ENCODE data around the gene LRPAP1. TPM values are rescaled to one million over a fixed set of nuclear protein-coding genes. Genes with fewer than 3 reads are reported as not detected.

Gene LRPAP1
- total RNA-seq, 2 experiments from 2014 or later = 69.0 to 69.1 TPM

GRCh38 chr4:3505231-3505630 is 27.0 kb downstream of the LRPAP1 start:
- Mint-ChIP-seq H3K4me1 (peaks cover 16% of the 10 kb centered on the region), H3K36me3 (ENCODE audit: low read depth) (peaks cover 20% of the 10 kb centered on the region), H3K27me3 (no peaks in the 10 kb centered on the region), H3K4me3 (no peak overlapping the region), H3K9me3 (no peaks in the 10 kb centered on the region), H3K27ac (no peak overlapping the region)
- no peak for DNase-seq
- CTCF ChIA-PET = interaction anchor here (0.6 kb wide), 1 partner anchor 142 kb away, joined by 3 read pairs; no protein-coding TSS in a partner anchor
- POLR2A ChIA-PET = no interaction called here

GRCh38 chr4:3502941-3503936 is 29.0 kb downstream of the LRPAP1 start:
- peaks cover 9% of the 10 kb centered on the region for H3K4me1 Mint-ChIP-seq
- H3K36me3 Mint-ChIP-seq (ENCODE audit: low read depth) = peaks cover 8% of the 10 kb centered on the region
- CTCF ChIA-PET = interaction anchor here (1.0 to 1.8 kb wide), 3 partner anchors 10 to 17 kb away, joined by 3 to 4 read pairs (median 4); no protein-coding TSS in a partner anchor
- POLR2A ChIA-PET = no interaction called here
- H3K27ac Mint-ChIP-seq = no peak overlapping the region
- DNase-seq = no peak
- H3K27me3 Mint-ChIP-seq = no peaks in the 10 kb centered on the region
- no peak overlapping the region for H3K4me3 Mint-ChIP-seq
- no peaks in the 10 kb centered on the region for H3K9me3 Mint-ChIP-seq

DNA sequence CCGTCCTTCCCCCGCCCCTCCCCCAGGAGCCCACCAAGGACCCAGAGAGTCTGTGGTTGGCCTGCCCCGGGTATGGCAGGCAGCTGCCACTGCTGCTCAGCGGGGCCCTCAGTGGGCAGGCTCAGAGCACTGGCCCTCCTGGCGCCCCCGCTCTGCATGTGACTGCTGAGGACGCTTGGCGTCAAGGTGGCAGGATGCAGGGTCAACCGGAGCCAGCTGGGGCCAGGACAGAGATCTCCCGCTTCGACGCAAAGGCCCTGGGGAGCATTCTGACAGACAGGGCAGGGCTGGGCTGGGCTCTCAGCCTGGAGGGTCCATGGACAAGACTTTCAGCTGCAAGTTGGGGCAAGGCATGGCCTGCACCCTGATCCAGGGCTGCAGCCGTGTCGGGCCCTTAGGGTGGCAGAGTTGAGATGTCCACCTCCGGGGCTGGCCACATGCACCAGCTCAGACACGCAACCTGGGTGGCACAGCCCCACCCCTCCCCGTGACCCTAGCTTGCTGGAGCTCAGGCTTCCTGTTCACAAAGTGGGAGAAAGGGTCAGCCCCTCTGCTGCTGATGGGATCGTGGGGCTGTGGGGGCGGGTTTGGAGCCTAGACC is 30.3 kb downstream of the LRPAP1 start:
- Mint-ChIP-seq H3K4me1 (peaks cover 8% of the 10 kb centered on the region), H3K9me3 (no peaks in the 10 kb centered on the region), H3K36me3 (ENCODE audit: low read depth) (peaks cover 2% of the 10 kb centered on the region), H3K4me3 (no peak overlapping the region), H3K27me3 (no peaks in the 10 kb centered on the region), H3K27ac (no peak overlapping the region)
- ChIA-PET CTCF (no interaction called here), POLR2A (no interaction called here)
- DNase-seq = no peak

DNA sequence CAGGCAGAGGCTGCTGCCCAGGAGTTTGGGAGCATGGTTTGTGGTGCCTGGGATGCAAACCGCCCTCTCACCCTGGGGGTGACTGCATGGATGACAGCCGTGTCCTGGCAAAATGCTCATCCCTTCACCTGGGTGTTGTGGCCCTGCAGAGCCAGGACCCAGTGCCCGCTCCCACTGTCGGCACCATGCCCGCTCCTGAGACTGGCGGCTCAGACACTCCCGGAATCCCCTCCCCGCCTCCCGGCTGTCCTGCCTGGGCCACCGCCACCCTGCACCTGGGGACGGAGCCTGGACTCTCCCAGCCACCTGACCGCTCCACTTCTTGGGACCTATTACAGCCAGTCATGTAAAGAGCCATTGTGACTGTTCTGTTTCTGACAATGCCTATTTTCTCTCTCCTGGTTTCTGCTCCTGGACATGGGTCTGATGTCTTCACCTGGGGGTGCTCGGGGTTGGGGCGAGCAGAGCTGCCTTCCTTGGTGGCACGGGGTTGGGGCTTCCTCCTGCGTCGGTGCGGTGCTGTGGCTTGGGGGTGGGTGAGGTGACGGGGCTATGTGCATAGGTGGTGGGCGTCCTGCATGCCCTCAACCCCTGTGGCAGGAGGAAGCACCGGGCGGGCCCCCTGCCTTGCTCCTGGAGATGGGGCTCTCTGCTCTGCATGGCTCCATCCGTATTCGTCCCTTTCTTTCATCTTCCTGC is 30.9 kb downstream of the LRPAP1 start:
- ChIA-PET CTCF (no interaction called here), POLR2A (no interaction called here)
- Mint-ChIP-seq H3K27ac (no peak overlapping the region), H3K27me3 (no peaks in the 10 kb centered on the region), H3K36me3 (ENCODE audit: low read depth) (peaks cover 2% of the 10 kb centered on the region), H3K4me3 (no peak overlapping the region), H3K9me3 (no peaks in the 10 kb centered on the region), H3K4me1 (peaks cover 8% of the 10 kb centered on the region)
- DNase-seq = no peak

- ChIA-PET CTCF (no interaction called here), POLR2A (no interaction called here)
- H3K4me1 Mint-ChIP-seq = peaks cover 8% of the 10 kb centered on the region
- no peak for DNase-seq
- no peaks in the 10 kb centered on the region for H3K27me3 Mint-ChIP-seq
- H3K27ac Mint-ChIP-seq = no peak overlapping the region
- H3K4me3 Mint-ChIP-seq = no peak overlapping the region
- H3K36me3 Mint-ChIP-seq (ENCODE audit: low read depth) = peaks cover 2% of the 10 kb centered on the region
- H3K9me3 Mint-ChIP-seq = no peaks in the 10 kb centered on the region
These were observed 31.6 kb downstream of the LRPAP1 start for GRCh38 chr4:3500634-3501101.

- Mint-ChIP-seq H3K27ac (no peak overlapping the region), H3K9me3 (no peaks in the 10 kb centered on the region), H3K4me1 (peaks cover 8% of the 10 kb centered on the region), H3K27me3 (no peaks in the 10 kb centered on the region), H3K36me3 (ENCODE audit: low read depth) (no peaks in the 10 kb centered on the region), H3K4me3 (no peak overlapping the region)
- CTCF ChIA-PET = no interaction called here
- no peak for DNase-seq
- POLR2A ChIA-PET = no interaction called here
These were observed 32.1 kb downstream of the LRPAP1 start for GRCh38 chr4:3500111-3500510.

- Mint-ChIP-seq H3K27ac (no peak overlapping the region), H3K4me1 (peaks cover 8% of the 10 kb centered on the region), H3K36me3 (ENCODE audit: low read depth) (no peaks in the 10 kb centered on the region), H3K27me3 (no peaks in the 10 kb centered on the region), H3K9me3 (no peaks in the 10 kb centered on the region), H3K4me3 (no peak overlapping the region)
- no peak for DNase-seq
- ChIA-PET CTCF (no interaction called here), POLR2A (no interaction called here)
These were observed 32.5 kb downstream of the LRPAP1 start for GRCh38 chr4:3499710-3500109.

GRCh38 chr4:3498901-3499510 is 33.2 kb downstream of the LRPAP1 start:
- ChIA-PET POLR2A (no interaction called here), CTCF (no interaction called here)
- H3K4me1 Mint-ChIP-seq = peaks cover 8% of the 10 kb centered on the region
- H3K27me3 Mint-ChIP-seq = peaks cover 2% of the 10 kb centered on the region
- DNase-seq = no peak
- no peak overlapping the region for H3K4me3 Mint-ChIP-seq
- H3K9me3 Mint-ChIP-seq = no peaks in the 10 kb centered on the region
- no peak overlapping the region for H3K27ac Mint-ChIP-seq
- no peaks in the 10 kb centered on the region for H3K36me3 Mint-ChIP-seq (ENCODE audit: low read depth)

- DNase-seq = no peak
These were observed 33.8 kb downstream of the LRPAP1 start for GRCh38 chr4:3498407-3498806.

GRCh38 chr4:3497523-3498389 is 34.5 kb downstream of the LRPAP1 start:
- Mint-ChIP-seq H3K4me3 (no peak overlapping the region), H3K36me3 (ENCODE audit: low read depth) (no peaks in the 10 kb centered on the region)

More at GRCh38 chr4:3498407-3498806, 33.8 kb downstream of the LRPAP1 start:
- H3K27me3 Mint-ChIP-seq = peaks cover 2% of the 10 kb centered on the region
- H3K4me1 Mint-ChIP-seq = peaks cover 3% of the 10 kb centered on the region
- H3K9me3 Mint-ChIP-seq = no peaks in the 10 kb centered on the region
- no peak overlapping the region for H3K4me3 Mint-ChIP-seq
- no peak overlapping the region for H3K27ac Mint-ChIP-seq
- POLR2A ChIA-PET = no interaction called here
- CTCF ChIA-PET = no interaction called here
- H3K36me3 Mint-ChIP-seq (ENCODE audit: low read depth) = no peaks in the 10 kb centered on the region

GRCh38 chr4:3497095-3497494 is 35.1 kb downstream of the LRPAP1 start:
- no peak for DNase-seq
- CTCF ChIA-PET = interaction anchor here (1.4 kb wide), 1 partner anchor 28 kb away, joined by 3 read pairs; no protein-coding TSS in a partner anchor
- H3K27me3 Mint-ChIP-seq = peaks cover 2% of the 10 kb centered on the region
- POLR2A ChIA-PET = no interaction called here
- no peaks in the 10 kb centered on the region for H3K9me3 Mint-ChIP-seq
- H3K36me3 Mint-ChIP-seq (ENCODE audit: low read depth) = no peaks in the 10 kb centered on the region
- no peak overlapping the region for H3K27ac Mint-ChIP-seq
- H3K4me1 Mint-ChIP-seq = no peaks in the 10 kb centered on the region
- H3K4me3 Mint-ChIP-seq = no peak overlapping the region

More at GRCh38 chr4:3497523-3498389, 34.5 kb downstream of the LRPAP1 start:
- no peak for DNase-seq
- Mint-ChIP-seq H3K9me3 (no peaks in the 10 kb centered on the region), H3K4me1 (no peaks in the 10 kb centered on the region), H3K27ac (no peak overlapping the region), H3K27me3 (peaks cover 2% of the 10 kb centered on the region)
- POLR2A ChIA-PET = no interaction called here
- CTCF ChIA-PET = no interaction called here

GRCh38 chr4:3496021-3496420 is 36.2 kb downstream of the LRPAP1 start:
- DNase-seq = no peak
- H3K36me3 Mint-ChIP-seq (ENCODE audit: low read depth) = no peaks in the 10 kb centered on the region
- H3K27me3 Mint-ChIP-seq = peaks cover 7% of the 10 kb centered on the region
- no peak overlapping the region for H3K27ac Mint-ChIP-seq
- no peak overlapping the region for H3K4me3 Mint-ChIP-seq
- H3K4me1 Mint-ChIP-seq = no peaks in the 10 kb centered on the region
- no peaks in the 10 kb centered on the region for H3K9me3 Mint-ChIP-seq
- ChIA-PET POLR2A (no interaction called here), CTCF (interaction anchor here (1.4 kb wide), 1 partner anchor 29 kb away, joined by 3 read pairs; no protein-coding TSS in a partner anchor)

All from activated CD4-positive, alpha-beta T cell treated with anti-CD3 and anti-CD28 coated beads, Interleukin-2, amount 10 ng/mL, durations not matched to agents 7 days and 5 days (primary cell).